ENCODE measurements around the gene F5. TPM values are rescaled to one million over a fixed set of nuclear protein-coding genes. Genes with fewer than 3 reads are reported as not detected.

Gene F5
- total RNA-seq, 1 experiment from 2014 or later = not detected

DNA sequence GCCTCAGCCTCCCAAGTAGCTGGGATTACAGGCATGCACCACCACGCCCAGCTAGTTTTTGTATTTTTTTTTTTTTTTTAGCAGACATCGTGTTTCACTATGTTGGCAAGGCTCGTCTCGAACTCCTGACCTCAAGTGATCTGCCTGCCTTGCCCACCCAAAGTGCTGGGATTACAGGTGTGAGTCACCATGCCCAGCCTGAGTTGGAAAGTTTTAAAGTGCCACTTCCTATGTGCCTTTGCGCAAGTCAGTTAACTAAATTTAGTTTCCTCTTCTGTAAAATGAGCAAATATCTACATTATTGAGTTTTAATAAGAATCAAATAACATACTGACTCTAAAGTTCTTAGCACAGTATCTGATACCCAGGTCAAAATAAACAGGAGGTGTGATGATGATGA is 112.9 kb downstream of the F5 start:
- H3K4me3 ChIP-seq (ENCODE audit: low read depth, low read length, poor library complexity, severe bottlenecking) = no peak overlapping the region
- H3K9me3 ChIP-seq (ENCODE audit: low read depth, low read length, poor library complexity, severe bottlenecking) = no peaks in the 10 kb centered on the region
- no peaks in the 10 kb centered on the region for H3K36me3 ChIP-seq (ENCODE audit: insufficient read depth, low read length, poor library complexity, severe bottlenecking)
- BruUV-seq (replicated peaks) = no TSS peak
- POLR2A ChIA-PET (ENCODE audit: low non-redundant PET) = no interaction called here
- no peak for DNase-seq (ENCODE audit: low spot score)
- no peak overlapping the region for H3K27ac ChIP-seq (ENCODE audit: low read depth, low read length, poor library complexity, severe bottlenecking)
- CTCF ChIA-PET = no interaction called here
- H3K4me1 ChIP-seq (ENCODE audit: insufficient read depth, low read length, poor library complexity, severe bottlenecking) = peaks cover 10% of the 10 kb centered on the region
- no peaks in the 10 kb centered on the region for H3K27me3 ChIP-seq (replicated peaks; ENCODE audit: insufficient read depth, low read depth, low read length, poor library complexity)
- intact Hi-C loops (cut with micrococcal nuclease; ENCODE audit: unreplicated experiment) = no loop called here
- TF ChIP-seq EZH2 (IDR thresholded peaks at IDR 0.05; ENCODE audit: borderline replicate concordance, low read depth, low read length, poor library complexity, severe bottlenecking) = no peak
- TF ChIP-seq, protein P1, sequence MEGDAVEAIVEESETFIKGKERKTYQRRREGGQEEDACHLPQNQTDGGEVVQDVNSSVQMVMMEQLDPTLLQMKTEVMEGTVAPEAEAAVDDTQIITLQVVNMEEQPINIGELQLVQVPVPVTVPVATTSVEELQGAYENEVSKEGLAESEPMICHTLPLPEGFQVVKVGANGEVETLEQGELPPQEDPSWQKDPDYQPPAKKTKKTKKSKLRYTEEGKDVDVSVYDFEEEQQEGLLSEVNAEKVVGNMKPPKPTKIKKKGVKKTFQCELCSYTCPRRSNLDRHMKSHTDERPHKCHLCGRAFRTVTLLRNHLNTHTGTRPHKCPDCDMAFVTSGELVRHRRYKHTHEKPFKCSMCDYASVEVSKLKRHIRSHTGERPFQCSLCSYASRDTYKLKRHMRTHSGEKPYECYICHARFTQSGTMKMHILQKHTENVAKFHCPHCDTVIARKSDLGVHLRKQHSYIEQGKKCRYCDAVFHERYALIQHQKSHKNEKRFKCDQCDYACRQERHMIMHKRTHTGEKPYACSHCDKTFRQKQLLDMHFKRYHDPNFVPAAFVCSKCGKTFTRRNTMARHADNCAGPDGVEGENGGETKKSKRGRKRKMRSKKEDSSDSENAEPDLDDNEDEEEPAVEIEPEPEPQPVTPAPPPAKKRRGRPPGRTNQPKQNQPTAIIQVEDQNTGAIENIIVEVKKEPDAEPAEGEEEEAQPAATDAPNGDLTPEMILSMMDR (conservative IDR thresholded peaks at IDR 0.05; ENCODE audit: low read depth, low read length) = no peak

DNA sequence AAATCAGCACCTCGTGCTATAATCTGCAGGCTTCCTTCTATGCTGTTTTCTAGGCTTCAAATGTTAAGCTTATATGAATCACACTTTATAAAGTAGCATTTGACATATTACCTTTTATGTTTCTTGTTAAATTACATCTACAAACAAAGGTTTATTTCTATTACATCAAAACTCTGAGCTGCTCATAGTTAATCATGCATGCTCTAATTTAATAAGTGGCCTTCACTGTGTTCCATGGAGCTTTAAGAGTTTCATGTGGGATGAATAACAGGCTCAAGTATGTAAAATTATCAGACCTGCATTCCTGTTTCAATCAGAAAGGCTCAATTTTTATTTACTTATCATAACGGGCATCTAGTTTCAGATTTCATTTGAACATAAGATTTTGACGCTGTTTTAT is 113.5 kb downstream of the F5 start:
- intact Hi-C loops (cut with micrococcal nuclease; ENCODE audit: unreplicated experiment) = no loop called here
- Histone ChIP-seq H3K9me3 (ENCODE audit: low read depth, low read length, poor library complexity, severe bottlenecking) (no peaks in the 10 kb centered on the region), H3K4me1 (ENCODE audit: insufficient read depth, low read length, poor library complexity, severe bottlenecking) (peaks cover 10% of the 10 kb centered on the region), H3K27ac (ENCODE audit: low read depth, low read length, poor library complexity, severe bottlenecking) (no peak overlapping the region), H3K36me3 (ENCODE audit: insufficient read depth, low read length, poor library complexity, severe bottlenecking) (no peaks in the 10 kb centered on the region), H3K27me3 (replicated peaks; ENCODE audit: insufficient read depth, low read depth, low read length, poor library complexity) (no peaks in the 10 kb centered on the region), H3K4me3 (ENCODE audit: low read depth, low read length, poor library complexity, severe bottlenecking) (no peak overlapping the region)
- CTCF ChIA-PET = no interaction called here
- POLR2A ChIA-PET (ENCODE audit: low non-redundant PET) = interaction anchor here (0.6 kb wide), 1 partner anchor 335 kb away, joined by 3 read pairs; no protein-coding TSS in a partner anchor
- BruUV-seq (replicated peaks) = no TSS peak
- DNase-seq (ENCODE audit: low spot score) = no peak
- TF ChIP-seq, protein P1 (conservative IDR thresholded peaks at IDR 0.05; ENCODE audit: low read depth, low read length) = no peak
- TF ChIP-seq EZH2 (IDR thresholded peaks at IDR 0.05; ENCODE audit: borderline replicate concordance, low read depth, low read length, poor library complexity, severe bottlenecking) = no peak

DNA sequence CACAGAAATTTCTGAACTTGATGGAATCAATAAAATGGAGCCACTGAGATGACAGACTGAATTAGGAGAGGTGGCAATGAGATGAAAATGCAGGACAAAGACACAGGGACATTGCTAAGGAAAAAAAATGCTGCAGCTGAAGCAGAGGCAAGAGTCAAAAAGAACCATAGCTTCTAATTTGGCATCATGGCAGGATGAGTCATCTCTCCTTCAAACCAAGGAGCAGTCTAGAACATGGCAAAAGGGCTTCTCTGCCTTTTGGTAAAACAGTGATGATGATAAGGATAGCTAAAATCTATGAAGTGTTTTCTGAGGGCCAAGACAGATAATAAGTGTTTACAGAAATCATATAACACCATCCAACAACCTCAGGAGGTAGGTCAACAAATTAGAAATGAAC is 117.3 kb downstream of the F5 start:
- no peak for DNase-seq (ENCODE audit: low spot score)
- no peaks in the 10 kb centered on the region for H3K27me3 ChIP-seq (replicated peaks; ENCODE audit: insufficient read depth, low read depth, low read length, poor library complexity)
- no peaks in the 10 kb centered on the region for H3K9me3 ChIP-seq (ENCODE audit: low read depth, low read length, poor library complexity, severe bottlenecking)
- intact Hi-C loops (cut with micrococcal nuclease; ENCODE audit: unreplicated experiment) = loop anchor here (10.0 kb wide), 1 partner anchor 864 kb away; no protein-coding TSS in a partner anchor
- TF ChIP-seq EZH2 (IDR thresholded peaks at IDR 0.05; ENCODE audit: borderline replicate concordance, low read depth, low read length, poor library complexity, severe bottlenecking) = no peak
- TF ChIP-seq, protein P1 (conservative IDR thresholded peaks at IDR 0.05; ENCODE audit: low read depth, low read length) = no peak
- BruUV-seq (replicated peaks) = no TSS peak
- peaks cover 12% of the 10 kb centered on the region for H3K4me1 ChIP-seq (ENCODE audit: insufficient read depth, low read length, poor library complexity, severe bottlenecking)
- ChIA-PET CTCF (no interaction called here), POLR2A (ENCODE audit: low non-redundant PET) (no interaction called here)
- no peak overlapping the region for H3K4me3 ChIP-seq (ENCODE audit: low read depth, low read length, poor library complexity, severe bottlenecking)
- H3K27ac ChIP-seq (ENCODE audit: low read depth, low read length, poor library complexity, severe bottlenecking) = no peak overlapping the region
- no peaks in the 10 kb centered on the region for H3K36me3 ChIP-seq (ENCODE audit: insufficient read depth, low read length, poor library complexity, severe bottlenecking)

Measured in A673 (cell line).